OCI-LY3 (cell line): ENCODE measurements around the gene KL.

Experiments
- H2AFZ ChIP-seq: fragments of 200-600, 300-600 bp; shearing (Covaris generic); 2 replicates; pipeline ENCODE4 v1.6.0; 2014; ENCODE audit warnings: antibody characterized with exemption, low read depth, low read length
- H3K27ac ChIP-seq: fragments of 200-600, 300-600 bp; sonication (generic); 2 replicates; pipeline ENCODE4 v1.5.1; 2014; ENCODE audit warnings: mild to moderate bottlenecking, low read length, moderate library complexity, mixed read lengths
- H3K27me3 ChIP-seq: fragments of 200-600, 300-600 bp; sonication (generic); 2 replicates; pipeline ENCODE4 v1.6.1; 2014; ENCODE audit warnings: low read depth, low read length, mixed read lengths
- H3K36me3 ChIP-seq: fragments of 200-600, 300-600 bp; sonication (generic); replicated peaks from 2 replicates; pipeline ENCODE3; 2014; ENCODE audit warnings: low read depth, low read length, mixed read lengths
- H3K4me1 ChIP-seq: fragments of 300-600, 200-600 bp; sonication (generic); 2 replicates; pipeline ENCODE4 v1.6.1; 2014; ENCODE audit warnings: low read length, mixed read lengths
- H3K4me2 ChIP-seq: fragments of 200-600, 300-600 bp; sonication (generic); 2 replicates; pipeline ENCODE4 v1.6.1; 2014; ENCODE audit warnings: low read length, mixed read lengths
- H3K4me3 ChIP-seq: fragments of 300-600, 200-600 bp; sonication (generic); 2 replicates; pipeline ENCODE4 v1.5.1; 2014; ENCODE audit warnings: antibody characterized with exemption, mild to moderate bottlenecking, low read length, moderate library complexity
- H3K79me2 ChIP-seq: fragments of 300-600, 200-600 bp; shearing (Covaris generic); 2 replicates; pipeline ENCODE4 v1.6.1; 2014; ENCODE audit warnings: mild to moderate bottlenecking, low read length, mixed read lengths
- H3K9ac ChIP-seq: fragments of 300-600, 200-600 bp; shearing (Covaris generic); 2 replicates; pipeline ENCODE4 v1.6.0; 2014; ENCODE audit warnings: mild to moderate bottlenecking, low read length, moderate library complexity
- H3K9me3 ChIP-seq: fragments of 200-600, 300-600 bp; shearing (Covaris generic); 2 replicates; pipeline ENCODE4 v1.6.1; 2014; ENCODE audit warnings: low read length, mixed read lengths; ENCODE audit not compliant: insufficient read depth
- H4K20me1 ChIP-seq: fragments of 200-600, 300-600 bp; sonication (generic); 2 replicates; pipeline ENCODE4 v1.6.1; 2016; ENCODE audit warnings: low read length, mixed read lengths; ENCODE audit not compliant: insufficient read depth
- CTCF ChIP-seq: fragments of 200-600, 300-600 bp; sonication (generic); IDR thresholded peaks from 2 replicates; pipeline ENCODE4 v1.5.1; 2014; ENCODE audit warnings: antibody characterized with exemption, low read length, low read depth
- EZH2phosphoT487 ChIP-seq: fragments of 200-600 bp; shearing (Covaris generic); IDR thresholded peaks from 2 replicates; pipeline ENCODE4 v1.6.1; 2018; ENCODE audit warnings: antibody characterized with exemption, mixed run types, low read depth

KL gene

GRCh38 chr13:33014291-33014690 is 1.9 kb upstream of the KL start:
- TF ChIP-seq CTCF (no peak), EZH2phosphoT487 (no peak)
- no peaks in the 10 kb centered on the region for H3K4me1 ChIP-seq
- H2AFZ ChIP-seq = no peak overlapping the region
- H3K4me3 ChIP-seq = no peak overlapping the region
- no peak overlapping the region for H3K27ac ChIP-seq
- 0 out of 2 replicates have a peak, but pooled peaks cover 5% of the 10 kb centered on the region for H3K9me3 ChIP-seq
- H4K20me1 ChIP-seq = no peaks in the 10 kb centered on the region
- H3K4me2 ChIP-seq = no peak overlapping the region
- H3K36me3 ChIP-seq = no peaks in the 10 kb centered on the region
- H3K79me2 ChIP-seq = no peaks in the 10 kb centered on the region
- H3K9ac ChIP-seq = no peak overlapping the region
- no peaks in the 10 kb centered on the region; the same call in 1 of the 2 replicates for H3K27me3 ChIP-seq

GRCh38 chr13:33015241-33015668 is 968 bp upstream of the KL start:
- no peak overlapping the region for H3K4me3 ChIP-seq
- H3K4me2 ChIP-seq = no peak overlapping the region
- no peaks in the 10 kb centered on the region for H4K20me1 ChIP-seq
- H3K79me2 ChIP-seq = no peaks in the 10 kb centered on the region
- no peaks in the 10 kb centered on the region for H3K4me1 ChIP-seq
- no peak overlapping the region for H3K9ac ChIP-seq
- no peak overlapping the region for H3K27ac ChIP-seq
- TF ChIP-seq CTCF (no peak), EZH2phosphoT487 (no peak)
- no peak overlapping the region for H2AFZ ChIP-seq
- no peaks in the 10 kb centered on the region for H3K36me3 ChIP-seq
- 0 out of 2 replicates have a peak, but pooled peaks cover 1% of the 10 kb centered on the region for H3K9me3 ChIP-seq
- H3K27me3 ChIP-seq = no peaks in the 10 kb centered on the region; the same call in 1 of the 2 replicates

- no peak overlapping the region for H3K4me2 ChIP-seq
- no peaks in the 10 kb centered on the region for H3K4me1 ChIP-seq
- H3K4me3 ChIP-seq = no peak overlapping the region
- H4K20me1 ChIP-seq = no peaks in the 10 kb centered on the region
- no peaks in the 10 kb centered on the region for H3K79me2 ChIP-seq
- H3K36me3 ChIP-seq = no peaks in the 10 kb centered on the region
- no peak for TF ChIP-seq EZH2phosphoT487
- no peak for TF ChIP-seq CTCF
- H3K27me3 ChIP-seq = peaks cover 3% of the 10 kb centered on the region; the same call in 1 of the 2 replicates
- no peak overlapping the region for H3K9ac ChIP-seq
- no peaks in the 10 kb centered on the region for H3K9me3 ChIP-seq
- H2AFZ ChIP-seq = no peak overlapping the region
- H3K27ac ChIP-seq = no peak overlapping the region
Measured at GRCh38 chr13:33015791-33016323, 366 bp upstream of the KL start.

GRCh38 chr13:33017323-33017929 is 1.2 kb downstream of the KL start:
- Histone ChIP-seq H3K4me3 (no peak overlapping the region), H3K36me3 (no peaks in the 10 kb centered on the region), H4K20me1 (no peaks in the 10 kb centered on the region), H3K9me3 (no peaks in the 10 kb centered on the region), H3K79me2 (no peaks in the 10 kb centered on the region), H2AFZ (no peak overlapping the region), H3K27me3 (peaks cover 15% of the 10 kb centered on the region; the same call in 1 of the 2 replicates), H3K4me2 (no peak overlapping the region), H3K27ac (no peak overlapping the region), H3K9ac (no peak overlapping the region), H3K4me1 (no peaks in the 10 kb centered on the region)
- TF ChIP-seq EZH2phosphoT487 (no peak), CTCF (no peak)
